Liver (tissue), 9 donors: Measurements from ENCODE around the gene LYPD8. TPM values are rescaled to one million over a fixed set of nuclear protein-coding genes. Genes with fewer than 3 reads are reported as not detected.
A peak's percentile ranks its signal among the peaks of the same experiment; 100 is the strongest.

Experiments used
- DNase-seq: peaks from one replicate; pipeline ENCODE4 v3.0.0-alpha.2; 2017; ENCODE audit warnings: low spot score
- H3K27ac ChIP-seq, 2 donors: one replicate each; pipeline ENCODE4 v1.7.0; 2013; ENCODE audit warnings: inconsistent platforms in 2 of 2, low read length in 2 of 2, control low read depth in 1 of 2, low read depth in 1 of 2, mild to moderate bottlenecking in 1 of 2
- H3K27me3 ChIP-seq, 4 donors: one replicate each; pipeline versions ENCODE4 v1.6.1 to v1.7.0; 2013; ENCODE audit warnings: low read length in 3 of 4, inconsistent platforms in 1 of 4, mild to moderate bottlenecking in 1 of 4, moderate library complexity in 1 of 4; ENCODE audit not compliant: control insufficient read depth in 4 of 4, insufficient read depth in 4 of 4
- H3K36me3 ChIP-seq, 4 donors: one replicate each; pipeline versions ENCODE4 v1.6.1 to v1.7.0; 2013; ENCODE audit warnings: low read length in 3 of 4, mild to moderate bottlenecking in 3 of 4, low read depth in 1 of 4, moderate library complexity in 1 of 4; ENCODE audit not compliant: control insufficient read depth in 4 of 4, insufficient read depth in 3 of 4
- H3K4me1 ChIP-seq, 4 donors: one replicate each; pipeline versions ENCODE4 v1.6.1 to v1.7.0; 2013; ENCODE audit warnings: low read length in 3 of 4, mild to moderate bottlenecking in 3 of 4, moderate library complexity in 1 of 4; ENCODE audit not compliant: control insufficient read depth in 4 of 4, insufficient read depth in 4 of 4
- H3K4me3 ChIP-seq, 3 donors: one replicate each; pipeline versions ENCODE4 v1.6.1 to v1.7.0; 2013; ENCODE audit warnings: low read length in 3 of 3, control low read depth in 1 of 3, low read depth in 1 of 3, mild to moderate bottlenecking in 1 of 3
- H3K9ac ChIP-seq, 2 donors: one replicate each; pipeline ENCODE4 v1.7.0; 2013; ENCODE audit warnings: low read length in 2 of 2, mild to moderate bottlenecking in 2 of 2, moderate library complexity in 2 of 2, control low read depth in 1 of 2, low read depth in 1 of 2
- H3K9me3 ChIP-seq, 4 donors: one replicate each; pipeline versions ENCODE4 v1.6.1 to v1.7.0; 2013; ENCODE audit warnings: low read length in 3 of 4; ENCODE audit not compliant: control insufficient read depth in 4 of 4
- EGR1 ChIP-seq, 2 donors: IDR thresholded peaks; 2 replicates each; pipeline ENCODE4 v1.6.1; 2016 to 2018; ENCODE audit warnings: antibody characterized with exemption in 2 of 2, low read depth in 2 of 2
- FOXA1 ChIP-seq: IDR thresholded peaks from 2 replicates; pipeline ENCODE4 v1.6.1; 2016; ENCODE audit warnings: antibody characterized with exemption
- FOXA2 ChIP-seq: IDR thresholded peaks from 2 replicates; pipeline ENCODE4 v1.6.1; 2016; ENCODE audit warnings: antibody characterized with exemption
- GABPA ChIP-seq, 2 donors: IDR thresholded peaks in 1 of 2; conservative IDR thresholded peaks in 1 of 2; 2 replicates each; pipeline ENCODE4 v1.6.1; 2016; ENCODE audit warnings: antibody characterized with exemption in 2 of 2, mild to moderate bottlenecking in 1 of 2, moderate library complexity in 1 of 2
- HNF4A ChIP-seq, 2 donors: conservative IDR thresholded peaks; 2 replicates each; pipeline ENCODE4 v1.6.1; 2016; ENCODE audit warnings: antibody characterized with exemption in 2 of 2, mild to moderate bottlenecking in 2 of 2
- HNF4G ChIP-seq: IDR thresholded peaks from 2 replicates; pipeline ENCODE4 v1.6.1; 2016; ENCODE audit warnings: antibody characterized with exemption
- JUND ChIP-seq, 2 donors: IDR thresholded peaks; 2 replicates each; pipeline ENCODE4 v1.6.1; 2016; ENCODE audit warnings: antibody characterized with exemption in 2 of 2
- NR2F2 ChIP-seq: IDR thresholded peaks from 2 replicates; pipeline ENCODE4 v1.6.1; 2016; ENCODE audit warnings: antibody characterized with exemption
- RAD21 ChIP-seq, 2 donors: IDR thresholded peaks; 2 replicates each; pipeline ENCODE4 v1.6.1; 2016; ENCODE audit warnings: antibody characterized with exemption in 2 of 2, mild to moderate bottlenecking in 2 of 2
- RXRA ChIP-seq, 2 donors: IDR thresholded peaks; 2 replicates each; pipeline ENCODE4 v1.6.1; 2017 to 2018; ENCODE audit warnings: antibody characterized with exemption in 2 of 2, mild to moderate bottlenecking in 1 of 2
- SP1 ChIP-seq: IDR thresholded peaks from 2 replicates; pipeline ENCODE4 v1.6.1; 2018; ENCODE audit warnings: antibody characterized with exemption, mild to moderate bottlenecking
- TAF1 ChIP-seq: conservative IDR thresholded peaks from 2 replicates; pipeline ENCODE4 v1.6.1; 2016; ENCODE audit warnings: antibody characterized with exemption, mild to moderate bottlenecking
- YY1 ChIP-seq: IDR thresholded peaks from 2 replicates; pipeline ENCODE4 v1.6.1; 2016; ENCODE audit warnings: antibody characterized with exemption, mild to moderate bottlenecking
- WGBS: extraction: QIAGEN DNeasy Blood & Tissue Kit; methylation state at CpG from one replicate; pipeline ENCODE4 v1.1.7; 2013; 5-methylcytosine and 5-hydroxymethylcytosine counted together
- polyA plus RNA-seq, 2 donors: library from polyadenylated mRNA; stranded (reverse) in 1 of 2; unstranded in 1 of 2; fragments of 200-250 nt in 1 of 2; fragments of >200 nt in 1 of 2; fragmentation: Nextera tagmentation in 1 of 2; extraction: Ambion mirVana in 1 of 2; gene quantifications; one replicate each; pipeline versions ENCODE4 v1.2.1 to v1.2.3, GENCODE V29; 2013 to 2015
- total RNA-seq, 2 donors: library from RNA; depleted of rRNA; stranded (reverse); fragments of >200 nt; gene quantifications; one replicate each; pipeline ENCODE4 v1.2.3, GENCODE V29; 2014
- TF ChIP-seq, protein P1 (sequence below): IDR thresholded peaks from 2 replicates; pipeline ENCODE4 v1.6.1; 2016; ENCODE audit warnings: antibody characterized with exemption
- TF ChIP-seq, protein P2 (sequence below): IDR thresholded peaks from 2 replicates; pipeline ENCODE4 v1.6.1; 2016; ENCODE audit warnings: antibody characterized with exemption
- TF ChIP-seq, protein P3 (sequence below): fragments of 150-350 bp; IDR thresholded peaks from 2 replicates; pipeline ENCODE4 v1.5.1; 2017; ENCODE audit warnings: improper control_type of control experiment, low read depth, low read length; ENCODE audit not compliant: missing input control
- TF ChIP-seq, protein P4 (sequence below): IDR thresholded peaks from 2 replicates; pipeline ENCODE4 v1.6.1; 2016; ENCODE audit warnings: antibody characterized with exemption, mild to moderate bottlenecking
- TF ChIP-seq, protein P5 (sequence below): IDR thresholded peaks from 2 replicates; pipeline ENCODE4 v1.6.1; 2016; ENCODE audit warnings: antibody characterized with exemption
- donor health status: healthy.
- donor health status: healthy.
- donor health status: healthy.
- donor health status: healthy.
- donor health status: healthy.

The LYPD8 gene
- total and polyA plus RNA-seq, 4 donors: not detected

DNA sequence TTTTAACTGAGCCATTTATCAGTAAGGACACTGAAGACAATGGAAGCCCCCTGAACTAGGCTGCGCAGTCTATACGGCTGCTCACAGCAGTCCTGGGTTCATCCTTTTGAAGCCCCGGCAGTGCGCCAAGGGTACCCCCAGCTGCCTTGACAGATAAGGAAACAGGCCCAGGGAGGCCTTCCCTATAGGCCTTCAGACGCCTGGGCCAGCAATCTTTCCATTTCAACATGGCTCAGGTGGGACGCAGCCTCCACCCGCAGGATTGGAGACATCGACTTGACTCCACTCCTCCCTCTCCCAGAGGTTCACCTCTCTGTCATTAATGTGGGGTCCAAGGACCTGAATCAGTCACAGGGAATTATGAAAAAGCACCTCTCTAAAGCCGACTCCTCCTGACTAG lies 2.8 kb upstream of the LYPD8 start:
- WGBS: 94% methylated on average over 9 of the region's 9 CpGs
- Histone ChIP-seq H3K27ac (no peak overlapping the region), H3K9ac (no peak overlapping the region), H3K27me3 (no peaks in the 10 kb centered on the region), H3K9me3 (no peaks in the 10 kb centered on the region), H3K36me3 (no peaks in the 10 kb centered on the region), H3K4me3 (no peak overlapping the region), H3K4me1 (peaks cover 5 to 13% (median 9%) of the 10 kb centered on the region in 4 donors)
- no peak for DNase-seq
- TF ChIP-seq HNF4A (conservative IDR thresholded peaks at IDR 0.05) (no peak), RAD21 (IDR thresholded peaks at IDR 0.05) (no peak), HNF4G (no peak), GABPA (IDR thresholded peaks at IDR 0.05 in 1 of 2, conservative IDR thresholded peaks at IDR 0.05 in 1 of 2) (no peak), NR2F2 (no peak), RXRA (IDR thresholded peaks at IDR 0.05) (no peak), TAF1 (no peak), YY1 (no peak), JUND (IDR thresholded peaks at IDR 0.05) (no peak)
- TF ChIP-seq, protein P1, sequence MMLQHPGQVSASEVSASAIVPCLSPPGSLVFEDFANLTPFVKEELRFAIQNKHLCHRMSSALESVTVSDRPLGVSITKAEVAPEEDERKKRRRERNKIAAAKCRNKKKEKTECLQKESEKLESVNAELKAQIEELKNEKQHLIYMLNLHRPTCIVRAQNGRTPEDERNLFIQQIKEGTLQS: no peak
- TF ChIP-seq, protein P2, sequence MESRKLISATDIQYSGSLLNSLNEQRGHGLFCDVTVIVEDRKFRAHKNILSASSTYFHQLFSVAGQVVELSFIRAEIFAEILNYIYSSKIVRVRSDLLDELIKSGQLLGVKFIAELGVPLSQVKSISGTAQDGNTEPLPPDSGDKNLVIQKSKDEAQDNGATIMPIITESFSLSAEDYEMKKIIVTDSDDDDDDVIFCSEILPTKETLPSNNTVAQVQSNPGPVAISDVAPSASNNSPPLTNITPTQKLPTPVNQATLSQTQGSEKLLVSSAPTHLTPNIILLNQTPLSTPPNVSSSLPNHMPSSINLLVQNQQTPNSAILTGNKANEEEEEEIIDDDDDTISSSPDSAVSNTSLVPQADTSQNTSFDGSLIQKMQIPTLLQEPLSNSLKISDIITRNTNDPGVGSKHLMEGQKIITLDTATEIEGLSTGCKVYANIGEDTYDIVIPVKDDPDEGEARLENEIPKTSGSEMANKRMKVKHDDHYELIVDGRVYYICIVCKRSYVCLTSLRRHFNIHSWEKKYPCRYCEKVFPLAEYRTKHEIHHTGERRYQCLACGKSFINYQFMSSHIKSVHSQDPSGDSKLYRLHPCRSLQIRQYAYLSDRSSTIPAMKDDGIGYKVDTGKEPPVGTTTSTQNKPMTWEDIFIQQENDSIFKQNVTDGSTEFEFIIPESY: no peak
- TF ChIP-seq, protein P3, sequence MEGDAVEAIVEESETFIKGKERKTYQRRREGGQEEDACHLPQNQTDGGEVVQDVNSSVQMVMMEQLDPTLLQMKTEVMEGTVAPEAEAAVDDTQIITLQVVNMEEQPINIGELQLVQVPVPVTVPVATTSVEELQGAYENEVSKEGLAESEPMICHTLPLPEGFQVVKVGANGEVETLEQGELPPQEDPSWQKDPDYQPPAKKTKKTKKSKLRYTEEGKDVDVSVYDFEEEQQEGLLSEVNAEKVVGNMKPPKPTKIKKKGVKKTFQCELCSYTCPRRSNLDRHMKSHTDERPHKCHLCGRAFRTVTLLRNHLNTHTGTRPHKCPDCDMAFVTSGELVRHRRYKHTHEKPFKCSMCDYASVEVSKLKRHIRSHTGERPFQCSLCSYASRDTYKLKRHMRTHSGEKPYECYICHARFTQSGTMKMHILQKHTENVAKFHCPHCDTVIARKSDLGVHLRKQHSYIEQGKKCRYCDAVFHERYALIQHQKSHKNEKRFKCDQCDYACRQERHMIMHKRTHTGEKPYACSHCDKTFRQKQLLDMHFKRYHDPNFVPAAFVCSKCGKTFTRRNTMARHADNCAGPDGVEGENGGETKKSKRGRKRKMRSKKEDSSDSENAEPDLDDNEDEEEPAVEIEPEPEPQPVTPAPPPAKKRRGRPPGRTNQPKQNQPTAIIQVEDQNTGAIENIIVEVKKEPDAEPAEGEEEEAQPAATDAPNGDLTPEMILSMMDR: no peak

DNA sequence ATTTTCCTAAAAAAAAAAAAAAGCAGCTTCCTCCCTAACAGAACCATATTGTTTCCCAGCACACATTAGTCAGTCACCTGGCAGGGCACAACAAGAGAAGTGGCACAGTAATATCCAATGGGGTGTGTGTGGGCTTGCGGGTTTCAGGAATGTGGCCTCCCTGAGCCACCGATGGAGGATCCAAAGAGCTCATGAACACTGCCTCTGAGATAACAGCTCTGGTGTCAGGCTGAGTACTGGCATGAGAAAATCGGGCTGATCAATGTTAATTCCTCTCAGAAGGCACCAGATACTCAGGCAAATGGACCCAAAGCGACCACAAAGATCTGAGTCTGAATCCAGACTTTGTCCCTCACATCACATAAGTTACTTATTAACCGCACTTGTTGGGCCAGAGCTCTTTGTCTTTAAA lies 2.2 kb upstream of the LYPD8 start:
- Histone ChIP-seq H3K9me3 (no peaks in the 10 kb centered on the region), H3K36me3 (no peaks in the 10 kb centered on the region), H3K4me1 (peaks cover 5 to 13% (median 9%) of the 10 kb centered on the region in 4 donors), H3K27ac (peak overlapping the region in 1 of 2 donors; percentile 4), H3K27me3 (no peaks in the 10 kb centered on the region), H3K9ac (no peak overlapping the region), H3K4me3 (no peak overlapping the region)
- TF ChIP-seq, protein P4, sequence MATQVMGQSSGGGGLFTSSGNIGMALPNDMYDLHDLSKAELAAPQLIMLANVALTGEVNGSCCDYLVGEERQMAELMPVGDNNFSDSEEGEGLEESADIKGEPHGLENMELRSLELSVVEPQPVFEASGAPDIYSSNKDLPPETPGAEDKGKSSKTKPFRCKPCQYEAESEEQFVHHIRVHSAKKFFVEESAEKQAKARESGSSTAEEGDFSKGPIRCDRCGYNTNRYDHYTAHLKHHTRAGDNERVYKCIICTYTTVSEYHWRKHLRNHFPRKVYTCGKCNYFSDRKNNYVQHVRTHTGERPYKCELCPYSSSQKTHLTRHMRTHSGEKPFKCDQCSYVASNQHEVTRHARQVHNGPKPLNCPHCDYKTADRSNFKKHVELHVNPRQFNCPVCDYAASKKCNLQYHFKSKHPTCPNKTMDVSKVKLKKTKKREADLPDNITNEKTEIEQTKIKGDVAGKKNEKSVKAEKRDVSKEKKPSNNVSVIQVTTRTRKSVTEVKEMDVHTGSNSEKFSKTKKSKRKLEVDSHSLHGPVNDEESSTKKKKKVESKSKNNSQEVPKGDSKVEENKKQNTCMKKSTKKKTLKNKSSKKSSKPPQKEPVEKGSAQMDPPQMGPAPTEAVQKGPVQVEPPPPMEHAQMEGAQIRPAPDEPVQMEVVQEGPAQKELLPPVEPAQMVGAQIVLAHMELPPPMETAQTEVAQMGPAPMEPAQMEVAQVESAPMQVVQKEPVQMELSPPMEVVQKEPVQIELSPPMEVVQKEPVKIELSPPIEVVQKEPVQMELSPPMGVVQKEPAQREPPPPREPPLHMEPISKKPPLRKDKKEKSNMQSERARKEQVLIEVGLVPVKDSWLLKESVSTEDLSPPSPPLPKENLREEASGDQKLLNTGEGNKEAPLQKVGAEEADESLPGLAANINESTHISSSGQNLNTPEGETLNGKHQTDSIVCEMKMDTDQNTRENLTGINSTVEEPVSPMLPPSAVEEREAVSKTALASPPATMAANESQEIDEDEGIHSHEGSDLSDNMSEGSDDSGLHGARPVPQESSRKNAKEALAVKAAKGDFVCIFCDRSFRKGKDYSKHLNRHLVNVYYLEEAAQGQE: peak; percentile 63
- TF ChIP-seq YY1 (peak; percentile 86), SP1 (peak; percentile 90), FOXA1 (no peak), GABPA (IDR thresholded peaks at IDR 0.05 in 1 of 2, conservative IDR thresholded peaks at IDR 0.05 in 1 of 2) (peak in 1 of 2 donors; percentile 2), EGR1 (IDR thresholded peaks at IDR 0.05; ENCODE audit: low read depth in 2 of 2) (no peak), RAD21 (IDR thresholded peaks at IDR 0.05) (no peak), HNF4G (no peak), HNF4A (conservative IDR thresholded peaks at IDR 0.05) (peak; percentile 88 to 89), RXRA (IDR thresholded peaks at IDR 0.05) (no peak), NR2F2 (no peak), TAF1 (no peak), FOXA2 (no peak), JUND (IDR thresholded peaks at IDR 0.05) (no peak)
- TF ChIP-seq, protein P5, sequence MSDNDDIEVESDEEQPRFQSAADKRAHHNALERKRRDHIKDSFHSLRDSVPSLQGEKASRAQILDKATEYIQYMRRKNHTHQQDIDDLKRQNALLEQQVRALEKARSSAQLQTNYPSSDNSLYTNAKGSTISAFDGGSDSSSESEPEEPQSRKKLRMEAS: no peak
- TF ChIP-seq, protein P3: no peak
- TF ChIP-seq, protein P1: no peak
- TF ChIP-seq, protein P2: no peak
- no peak for DNase-seq
- 28% methylated on average over 5 of the region's 5 CpGs for WGBS
